ENCODE data around the gene DEPP1. TPM values are rescaled to one million over a fixed set of nuclear protein-coding genes. Genes with fewer than 3 reads are reported as not detected.

DEPP1 gene
- total and polyA plus RNA-seq, 2 of the 13 experiments (the other 11 are each of a cell fraction or from before 2014, with no cell fraction given), result 14.8 to 270 TPM

GRCh38 chr10:44982114-44982460 is 3.5 kb upstream of the DEPP1 start:
- ChIA-PET POLR2A (interaction anchor here (2.7 to 12.6 kb wide), 5 partner anchors 9 to 47 kb away, joined by 30 to 863 read pairs (median 215); partner anchors contain the start of genes RASSF4 and ZNF22), CTCF (ENCODE audit: low intra/inter-chr PET ratio, low total read pairs) (no interaction called here)
- in situ Hi-C loops (cut with HindIII; ENCODE audit: extremely low pct_ligation_motif_present, low pct_unique_long_range_greater_than_20kb), result no loop called here
- FAIRE-seq, result no peak
- peaks cover 62% of the 10 kb centered on the region for H3K4me1 ChIP-seq (ENCODE audit: insufficient read depth, low read length)
- no TSS peak for BruUV-seq (replicated peaks)
- no peak for DNase-seq (ENCODE audit: low spot score)
- no peaks in the 10 kb centered on the region; a peak in 1 of 5 replicates for H3K27me3 ChIP-seq (ENCODE audit: control insufficient read depth in 1 of 2, insufficient read depth in 2 of 2, low read length in 2 of 2)
- no peak overlapping the region for H3K4me3 ChIP-seq (replicated peaks in 1 of 3; ENCODE audit: insufficient read depth in 1 of 3, low read depth in 2 of 3, low read length in 3 of 3)
- peaks cover 6 to 46% of the 10 kb centered on the region in 2 experiments; a peak in 3 of 5 replicates for H3K36me3 ChIP-seq (replicated peaks in 1 of 2; ENCODE audit: control insufficient read depth in 1 of 2, insufficient read depth in 2 of 2, low read length in 2 of 2)
- intact Hi-C loops (cut with micrococcal nuclease; ENCODE audit: unreplicated experiment), result no loop called here
- H4K20me1 ChIP-seq (ENCODE audit: insufficient read depth, low read length), result peaks cover 15% of the 10 kb centered on the region
- no peaks in the 10 kb centered on the region for H3K9me3 ChIP-seq (ENCODE audit: low read length)
- H2AFZ ChIP-seq (ENCODE audit: low read length), result no peak overlapping the region
- H3K79me2 ChIP-seq (ENCODE audit: insufficient read depth, low read length), result peaks cover 25% of the 10 kb centered on the region
- WGBS (ENCODE audit: low lambda C conversion rate), result 100% methylated on average over 7 of the region's 9 CpGs
- ATAC-seq, result no peak
- H3K4me2 ChIP-seq (ENCODE audit: low read depth, low read length), result 0 out of 2 replicates have a peak overlapping the region, but pooled peaks have one; percentile 90
- peak overlapping the region; percentile 72 for H3K9ac ChIP-seq (ENCODE audit: insufficient read depth, low read depth, low read length)
- peak overlapping the region; percentile 97 for H3K27ac ChIP-seq (ENCODE audit: extremely low read length, insufficient read depth, low read length)
- TF ChIP-seq MYC (CRISPR knock-in tag; IDR thresholded peaks at IDR 0.05; ENCODE audit: borderline replicate concordance) (0 out of 2 replicates have a peak, but pooled peaks have one; percentile 19), BRD4 (CRISPR knock-in tag; IDR thresholded peaks at IDR 0.05) (peak; percentile 60), ZNF678 (CRISPR knock-in tag; IDR thresholded peaks at IDR 0.05) (no peak), ZNF777 (CRISPR knock-in tag; IDR thresholded peaks at IDR 0.05) (no peak), CAMTA2 (CRISPR knock-in tag; IDR thresholded peaks at IDR 0.05; ENCODE audit: borderline replicate concordance) (0 out of 2 replicates have a peak, but pooled peaks have one; percentile 54), KDM5B (CRISPR knock-in tag; IDR thresholded peaks at IDR 0.05; ENCODE audit: borderline replicate concordance) (peak; percentile 36; the same call in 1 of the 2 replicates), KDM2A (CRISPR knock-in tag; IDR thresholded peaks at IDR 0.05; ENCODE audit: borderline replicate concordance, low read depth) (0 out of 2 replicates have a peak, but pooled peaks have one; percentile 28), ZFP91 (CRISPR knock-in tag; IDR thresholded peaks at IDR 0.05; ENCODE audit: borderline replicate concordance) (peak; percentile 16; the same call in 1 of the 2 replicates), SALL2 (CRISPR knock-in tag; IDR thresholded peaks at IDR 0.05) (0 out of 2 replicates have a peak, but pooled peaks have one; percentile 41), CREB1 (IDR thresholded peaks at IDR 0.05) (no peak), CREB1 (CRISPR knock-in tag; IDR thresholded peaks at IDR 0.05) (no peak), ZNF776 (CRISPR knock-in tag; IDR thresholded peaks at IDR 0.05) (0 out of 2 replicates have a peak, but pooled peaks have one; percentile 68), NFKB2 (CRISPR knock-in tag; IDR thresholded peaks at IDR 0.05; ENCODE audit: borderline replicate concordance) (0 out of 2 replicates have a peak, but pooled peaks have one; percentile 27), KDM6A (CRISPR knock-in tag; IDR thresholded peaks at IDR 0.05; ENCODE audit: low read depth) (no peak), GATAD2A (CRISPR knock-in tag; IDR thresholded peaks at IDR 0.05) (no peak), HIVEP1 (CRISPR knock-in tag; IDR thresholded peaks at IDR 0.05) (0 out of 2 replicates have a peak, but pooled peaks have one; percentile 22)
- TF ChIP-seq, protein P1, sequence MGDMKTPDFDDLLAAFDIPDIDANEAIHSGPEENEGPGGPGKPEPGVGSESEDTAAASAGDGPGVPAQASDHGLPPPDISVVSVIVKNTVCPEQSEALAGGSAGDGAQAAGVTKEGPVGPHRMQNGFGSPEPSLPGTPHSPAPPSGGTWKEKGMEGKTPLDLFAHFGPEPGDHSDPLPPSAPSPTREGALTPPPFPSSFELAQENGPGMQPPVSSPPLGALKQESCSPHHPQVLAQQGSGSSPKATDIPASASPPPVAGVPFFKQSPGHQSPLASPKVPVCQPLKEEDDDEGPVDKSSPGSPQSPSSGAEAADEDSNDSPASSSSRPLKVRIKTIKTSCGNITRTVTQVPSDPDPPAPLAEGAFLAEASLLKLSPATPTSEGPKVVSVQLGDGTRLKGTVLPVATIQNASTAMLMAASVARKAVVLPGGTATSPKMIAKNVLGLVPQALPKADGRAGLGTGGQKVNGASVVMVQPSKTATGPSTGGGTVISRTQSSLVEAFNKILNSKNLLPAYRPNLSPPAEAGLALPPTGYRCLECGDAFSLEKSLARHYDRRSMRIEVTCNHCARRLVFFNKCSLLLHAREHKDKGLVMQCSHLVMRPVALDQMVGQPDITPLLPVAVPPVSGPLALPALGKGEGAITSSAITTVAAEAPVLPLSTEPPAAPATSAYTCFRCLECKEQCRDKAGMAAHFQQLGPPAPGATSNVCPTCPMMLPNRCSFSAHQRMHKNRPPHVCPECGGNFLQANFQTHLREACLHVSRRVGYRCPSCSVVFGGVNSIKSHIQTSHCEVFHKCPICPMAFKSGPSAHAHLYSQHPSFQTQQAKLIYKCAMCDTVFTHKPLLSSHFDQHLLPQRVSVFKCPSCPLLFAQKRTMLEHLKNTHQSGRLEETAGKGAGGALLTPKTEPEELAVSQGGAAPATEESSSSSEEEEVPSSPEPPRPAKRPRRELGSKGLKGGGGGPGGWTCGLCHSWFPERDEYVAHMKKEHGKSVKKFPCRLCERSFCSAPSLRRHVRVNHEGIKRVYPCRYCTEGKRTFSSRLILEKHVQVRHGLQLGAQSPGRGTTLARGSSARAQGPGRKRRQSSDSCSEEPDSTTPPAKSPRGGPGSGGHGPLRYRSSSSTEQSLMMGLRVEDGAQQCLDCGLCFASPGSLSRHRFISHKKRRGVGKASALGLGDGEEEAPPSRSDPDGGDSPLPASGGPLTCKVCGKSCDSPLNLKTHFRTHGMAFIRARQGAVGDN (CRISPR knock-in tag; IDR thresholded peaks at IDR 0.05), result peak; percentile 67
- TF ChIP-seq, protein P2, sequence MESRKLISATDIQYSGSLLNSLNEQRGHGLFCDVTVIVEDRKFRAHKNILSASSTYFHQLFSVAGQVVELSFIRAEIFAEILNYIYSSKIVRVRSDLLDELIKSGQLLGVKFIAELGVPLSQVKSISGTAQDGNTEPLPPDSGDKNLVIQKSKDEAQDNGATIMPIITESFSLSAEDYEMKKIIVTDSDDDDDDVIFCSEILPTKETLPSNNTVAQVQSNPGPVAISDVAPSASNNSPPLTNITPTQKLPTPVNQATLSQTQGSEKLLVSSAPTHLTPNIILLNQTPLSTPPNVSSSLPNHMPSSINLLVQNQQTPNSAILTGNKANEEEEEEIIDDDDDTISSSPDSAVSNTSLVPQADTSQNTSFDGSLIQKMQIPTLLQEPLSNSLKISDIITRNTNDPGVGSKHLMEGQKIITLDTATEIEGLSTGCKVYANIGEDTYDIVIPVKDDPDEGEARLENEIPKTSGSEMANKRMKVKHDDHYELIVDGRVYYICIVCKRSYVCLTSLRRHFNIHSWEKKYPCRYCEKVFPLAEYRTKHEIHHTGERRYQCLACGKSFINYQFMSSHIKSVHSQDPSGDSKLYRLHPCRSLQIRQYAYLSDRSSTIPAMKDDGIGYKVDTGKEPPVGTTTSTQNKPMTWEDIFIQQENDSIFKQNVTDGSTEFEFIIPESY (CRISPR knock-in tag; IDR thresholded peaks at IDR 0.05), result 0 out of 2 replicates have a peak, but pooled peaks have one; percentile 9
